ENCODE data around the gene PDLIM5.
A peak's percentile ranks its signal among the peaks of the same experiment; 100 is the strongest.

PDLIM5 gene

DNA sequence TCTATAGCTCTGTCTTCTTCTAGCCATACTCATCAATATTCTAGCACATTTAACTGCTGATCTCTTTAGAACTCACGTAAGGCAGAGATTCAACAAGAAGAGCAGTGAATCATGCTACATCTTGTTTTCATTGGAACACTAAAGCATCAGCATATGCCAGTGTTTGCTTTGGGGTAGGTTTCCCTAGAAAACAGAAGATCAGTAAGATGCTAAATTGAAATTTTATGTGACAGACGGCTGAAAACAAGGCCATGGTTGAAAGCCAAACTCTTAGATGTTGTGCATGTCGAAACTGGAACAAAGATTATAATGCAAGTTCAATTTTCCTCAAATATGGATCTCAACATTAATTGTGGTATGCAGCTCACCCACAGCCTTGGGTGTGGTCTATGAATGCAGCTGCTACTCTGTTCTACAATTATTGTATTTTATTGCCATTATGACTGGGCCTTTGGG lies 107.6 kb downstream of the PDLIM5 start:
- peak; percentile 16 for DNase-seq (ENCODE audit: low spot score)

DNA sequence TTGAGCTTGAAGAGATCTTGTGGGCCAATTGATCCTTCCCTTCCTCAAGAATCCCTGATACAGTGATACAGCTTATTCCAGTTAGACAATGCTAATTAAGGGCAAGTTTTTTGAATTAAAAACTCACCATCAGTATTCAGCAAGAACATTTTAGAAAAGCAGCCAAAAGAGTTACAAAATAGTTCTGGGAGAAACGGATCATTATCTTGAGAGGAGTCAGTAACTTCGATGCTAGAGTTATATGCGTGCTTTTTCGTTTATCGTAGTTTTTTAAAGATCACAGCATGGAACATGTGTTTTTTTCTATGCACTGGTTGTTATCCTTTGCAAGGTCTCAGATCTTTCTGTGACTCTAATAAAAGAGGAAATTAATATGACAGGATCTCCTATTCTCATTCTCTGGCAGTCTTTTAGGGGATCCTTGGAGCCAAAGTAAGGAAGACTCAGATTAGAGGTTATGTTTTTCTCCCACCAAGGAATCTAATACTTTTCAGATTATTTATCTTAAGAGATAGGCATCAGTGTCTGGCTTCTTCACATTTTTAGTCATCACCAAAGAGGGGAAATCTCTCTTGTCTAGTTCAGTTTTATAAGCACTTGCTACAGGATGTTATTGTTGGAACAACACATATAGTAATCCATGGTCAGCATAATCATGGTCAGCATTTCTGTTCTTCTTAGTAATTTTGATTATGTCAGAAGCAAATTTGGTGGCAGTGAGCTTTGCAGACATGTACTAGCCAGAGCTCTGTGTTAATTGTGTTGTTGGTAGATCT lies 109.7 kb downstream of the PDLIM5 start:
- DNase-seq (ENCODE audit: low spot score): no peak

DNA sequence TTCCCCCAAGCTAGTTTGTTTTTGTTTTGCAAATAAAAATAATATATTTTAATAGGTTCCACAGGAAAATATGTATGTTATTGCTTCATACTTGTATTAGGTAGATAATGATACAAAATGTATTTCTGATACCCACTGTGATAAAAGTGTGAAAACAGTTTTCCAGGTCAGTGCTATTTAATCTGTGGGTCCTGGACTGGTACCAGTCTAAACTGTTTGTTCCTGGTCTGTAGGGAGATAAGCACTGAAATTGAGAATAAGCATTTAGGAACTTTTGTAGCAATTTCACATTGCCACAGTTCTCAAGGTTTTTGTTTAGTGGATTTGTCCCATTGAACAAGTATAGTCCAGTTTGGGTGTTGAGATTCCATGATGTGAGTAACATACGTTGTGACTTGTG lies 110.5 kb downstream of the PDLIM5 start:
- no peak for DNase-seq (ENCODE audit: low spot score)

DNA sequence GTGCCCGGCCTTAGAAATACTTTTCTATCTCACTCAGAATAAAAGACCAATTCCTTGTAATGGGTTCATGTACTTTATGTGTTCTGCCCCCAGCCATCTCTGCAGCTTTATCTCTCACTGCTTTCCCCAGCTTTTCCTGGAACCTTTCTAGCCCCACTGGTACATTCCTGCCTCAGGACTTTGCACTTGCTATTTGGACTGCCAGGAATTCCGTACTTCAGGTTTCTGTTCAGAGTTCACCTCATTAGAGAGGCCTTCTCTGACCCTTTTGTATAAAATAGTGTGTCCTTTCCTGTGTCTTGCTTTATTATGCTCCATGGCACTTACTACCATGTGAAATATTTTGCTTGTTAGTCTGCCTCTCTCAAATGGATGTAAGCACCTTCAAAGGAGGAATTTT lies 112.5 kb downstream of the PDLIM5 start:
- DNase-seq (ENCODE audit: low spot score): no peak

DNA sequence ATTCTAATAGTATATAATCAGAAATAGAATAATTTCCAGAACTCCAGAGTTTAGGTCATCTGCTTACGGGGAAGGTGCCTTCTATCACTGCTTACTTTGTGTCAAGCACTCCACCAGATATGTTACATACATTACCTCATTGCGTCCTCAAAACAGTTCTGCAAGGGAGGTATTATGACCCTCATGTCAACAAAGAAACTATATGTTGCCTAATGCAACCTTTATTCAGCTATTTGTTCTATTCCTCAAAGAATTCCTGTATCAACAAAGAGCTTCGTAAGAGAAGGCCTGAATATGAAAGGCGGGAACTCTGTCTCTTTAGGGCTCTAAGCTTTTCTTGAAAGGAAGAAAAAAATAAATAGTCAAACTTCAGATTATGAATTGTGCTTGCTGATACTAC lies 114.7 kb downstream of the PDLIM5 start:
- no peak for DNase-seq (ENCODE audit: low spot score)

DNA sequence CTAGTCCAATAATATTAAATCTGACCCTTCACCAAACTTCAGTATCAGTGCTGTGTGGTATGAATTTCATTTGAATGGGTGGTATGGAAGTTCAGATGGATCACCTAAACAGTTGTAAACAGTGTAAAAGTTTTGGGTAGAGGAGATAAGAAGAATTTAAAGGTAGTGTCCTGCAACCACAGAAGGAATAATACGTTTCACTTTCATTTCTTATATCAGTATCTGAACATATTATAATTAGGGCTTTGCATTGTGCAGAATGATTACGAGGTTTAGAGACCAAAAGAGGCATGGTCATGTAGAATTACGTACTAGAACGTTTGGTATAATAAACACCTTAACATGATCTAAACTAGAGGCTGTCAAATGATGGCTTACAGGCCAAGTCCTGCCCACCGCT lies 116.1 kb downstream of the PDLIM5 start:
- no peak for DNase-seq (ENCODE audit: low spot score)

DNA sequence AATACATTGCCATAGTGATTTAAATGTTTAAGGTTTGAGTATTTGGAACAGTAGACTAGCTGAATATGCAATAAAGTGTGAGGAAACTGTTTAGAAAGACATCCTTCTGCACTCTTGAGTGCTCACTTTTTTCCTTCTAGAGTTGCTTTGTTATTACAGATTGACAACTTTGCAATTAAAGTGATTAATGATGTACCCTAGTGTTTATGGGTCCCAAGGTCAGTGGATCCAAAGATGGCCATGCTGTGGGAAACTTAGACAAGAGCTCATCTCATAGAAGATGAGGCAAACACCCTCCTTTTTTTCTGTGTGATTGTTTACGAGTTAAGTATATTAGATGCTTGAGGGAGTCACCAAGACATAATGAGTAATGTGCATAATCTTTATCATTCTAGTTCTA lies 118.8 kb downstream of the PDLIM5 start:
- no peak for DNase-seq (ENCODE audit: low spot score)

DNA sequence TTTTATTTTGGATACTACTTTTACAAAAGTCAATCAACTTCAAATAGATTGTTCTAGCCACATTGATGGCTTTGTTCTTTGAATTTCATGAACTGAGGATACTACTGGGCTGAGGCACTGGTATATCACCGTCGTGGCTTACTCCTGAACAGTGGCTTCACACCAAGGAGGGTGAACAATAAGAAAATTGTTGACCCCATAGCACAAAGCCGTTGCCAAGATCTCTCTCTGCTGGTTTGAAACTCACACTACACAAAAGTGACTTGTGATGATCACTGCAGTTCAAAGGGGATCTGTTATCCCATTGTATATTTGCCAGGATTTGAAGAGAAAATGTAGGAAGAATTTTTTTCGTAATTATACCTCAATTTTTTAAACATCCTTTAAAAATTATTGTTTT lies 119.6 kb downstream of the PDLIM5 start:
- peak; percentile 23 for DNase-seq (ENCODE audit: low spot score)

DNA sequence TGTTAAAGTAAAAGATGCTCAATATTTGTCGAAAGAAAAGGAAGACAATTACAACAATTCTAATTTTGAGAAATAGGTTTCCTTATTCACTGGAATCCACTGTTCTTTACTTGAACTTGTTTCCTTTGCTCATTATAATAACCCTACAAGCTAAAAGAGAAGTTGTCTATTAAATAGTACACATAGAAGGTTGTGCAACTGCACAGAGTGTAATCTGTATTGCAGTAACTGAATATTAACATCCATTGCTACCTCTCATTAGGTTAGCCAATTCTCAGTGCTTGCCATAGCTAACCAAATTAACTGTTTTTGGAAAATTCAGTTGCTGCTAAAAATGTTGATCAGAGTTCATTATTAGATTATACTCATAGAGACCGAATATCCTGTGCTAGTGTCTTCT lies 120.0 kb downstream of the PDLIM5 start:
- no peak for DNase-seq (ENCODE audit: low spot score)

DNA sequence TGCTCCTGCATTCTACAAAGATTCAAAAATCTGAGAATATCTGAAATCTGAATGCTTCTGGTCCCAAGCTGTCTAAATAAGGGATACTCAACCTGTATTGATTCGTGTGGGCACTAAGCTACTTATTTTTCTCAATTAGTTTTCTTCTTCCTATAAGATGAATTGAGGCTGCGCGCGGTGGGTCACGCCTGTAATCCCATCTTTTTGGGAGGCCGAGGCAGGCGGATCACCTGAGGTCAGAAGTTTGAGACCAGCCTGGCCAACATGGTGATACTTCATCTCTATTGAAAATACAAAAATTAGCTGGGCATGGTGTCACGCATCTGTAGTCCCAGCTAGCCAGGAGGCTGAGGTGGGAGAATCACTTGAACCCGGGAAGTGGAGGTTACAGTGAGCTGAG lies 122.3 kb downstream of the PDLIM5 start:
- DNase-seq (ENCODE audit: low spot score): no peak

DNA sequence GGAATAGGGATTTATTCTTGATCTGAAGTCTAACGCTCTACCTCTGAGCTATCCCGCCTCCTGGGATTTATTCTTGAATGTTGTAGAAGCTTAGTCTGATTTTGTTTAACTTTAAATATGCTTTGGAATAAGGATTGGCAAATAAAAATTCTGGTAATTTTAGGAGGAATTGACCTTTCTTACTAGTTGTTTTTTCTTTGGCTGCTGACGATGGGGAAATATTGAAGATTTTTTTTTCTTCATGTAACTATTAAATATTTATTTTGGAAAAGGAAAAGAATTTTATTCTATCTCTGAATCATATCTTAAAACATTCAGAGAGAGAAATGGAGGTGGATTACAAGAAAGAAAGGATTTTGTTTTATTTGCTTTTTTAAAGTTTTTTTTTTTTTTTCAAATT lies 122.9 kb downstream of the PDLIM5 start:
- no peak for DNase-seq (ENCODE audit: low spot score)

DNA sequence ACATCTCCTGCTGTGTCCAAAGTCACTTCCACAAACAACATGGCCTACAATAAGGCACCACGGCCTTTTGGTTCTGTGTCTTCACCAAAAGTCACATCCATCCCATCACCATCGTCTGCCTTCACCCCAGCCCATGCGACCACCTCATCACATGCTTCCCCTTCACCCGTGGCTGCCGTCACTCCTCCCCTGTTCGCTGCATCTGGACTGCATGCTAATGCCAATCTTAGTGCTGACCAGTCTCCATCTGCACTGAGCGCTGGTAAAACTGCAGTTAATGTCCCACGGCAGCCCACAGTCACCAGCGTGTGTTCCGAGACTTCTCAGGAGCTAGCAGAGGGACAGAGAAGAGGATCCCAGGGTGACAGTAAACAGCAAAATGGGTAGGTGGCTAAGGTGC lies 123.9 kb downstream of the PDLIM5 start:
- peak; percentile 17 for DNase-seq (ENCODE audit: low spot score)

DNA sequence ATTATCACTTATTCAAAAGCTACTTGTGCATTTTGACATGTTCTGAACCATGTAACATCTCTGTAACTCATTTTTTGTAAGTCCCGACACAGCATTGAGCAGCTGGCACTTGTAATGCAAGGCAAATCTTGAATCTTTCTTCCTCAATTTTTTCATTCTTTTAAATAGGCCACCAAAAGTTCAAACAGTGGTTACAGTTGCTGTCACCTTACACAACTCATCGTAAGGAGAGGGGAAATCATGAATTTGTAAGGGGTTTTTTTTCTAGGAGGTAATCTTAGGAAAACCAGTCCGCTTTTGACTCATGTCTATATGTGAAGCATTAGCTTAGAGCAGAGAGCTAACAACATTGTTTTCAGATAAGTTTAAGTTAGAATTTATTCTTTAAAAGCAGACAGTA lies 124.5 kb downstream of the PDLIM5 start:
- DNase-seq (ENCODE audit: low spot score): no peak

DNA sequence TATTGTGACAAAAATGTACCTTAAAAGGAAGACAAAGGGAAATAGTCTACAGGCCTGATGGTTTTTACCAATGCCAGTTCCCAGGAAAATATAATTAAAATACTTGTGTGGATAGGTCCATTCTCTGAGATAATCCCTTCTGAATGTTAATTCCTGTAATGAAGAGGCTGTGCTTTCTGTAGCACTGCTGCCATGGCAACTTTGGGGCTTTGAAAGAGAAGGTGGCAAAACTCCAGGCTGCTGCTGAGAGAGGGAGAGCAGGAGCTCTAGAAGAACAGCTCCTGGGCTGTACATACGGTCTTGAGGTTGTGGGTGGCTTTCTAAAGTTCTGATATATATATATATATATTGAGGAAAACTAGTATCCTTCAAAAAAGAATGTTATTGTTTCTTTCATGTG lies 125.4 kb downstream of the PDLIM5 start:
- DNase-seq (ENCODE audit: low spot score): peak; percentile 89

DNA sequence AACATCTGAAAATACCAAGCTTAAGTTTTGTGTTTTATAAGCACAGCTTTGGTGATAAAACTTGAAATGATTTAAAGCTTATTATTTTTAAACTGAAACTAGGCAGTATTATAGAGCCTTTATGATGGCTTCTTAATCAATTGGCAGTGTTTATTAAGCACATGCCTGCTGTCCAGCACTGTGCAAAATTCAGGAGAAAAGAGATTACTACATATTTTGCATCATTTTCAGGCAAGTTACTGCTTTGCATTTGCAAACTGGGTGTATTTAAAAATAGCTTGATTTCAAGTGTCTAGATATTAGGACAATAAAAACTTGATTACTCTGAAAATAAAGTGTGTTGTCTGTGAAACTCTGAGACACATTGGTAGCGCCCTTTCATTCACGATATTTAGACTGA lies 126.5 kb downstream of the PDLIM5 start:
- no peak for DNase-seq (ENCODE audit: low spot score)

DNA sequence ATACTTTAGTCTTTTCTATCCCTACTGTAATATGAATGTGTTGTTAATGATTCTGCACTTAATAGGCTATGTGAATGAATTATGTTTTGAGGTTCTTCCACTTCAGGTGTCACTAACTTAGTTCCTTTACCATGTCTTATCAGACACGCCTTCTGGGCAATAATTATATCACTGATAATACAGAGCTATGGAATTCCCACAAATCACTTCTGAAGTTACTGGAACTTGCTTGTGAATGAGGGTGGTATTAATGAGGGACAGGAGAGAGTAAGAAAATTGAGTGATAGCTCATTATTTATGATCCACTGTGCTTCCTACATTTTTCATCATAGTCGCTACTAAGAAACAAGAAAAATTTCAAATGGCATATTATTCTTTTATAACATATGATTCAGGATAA lies 130.0 kb downstream of the PDLIM5 start:
- no peak for DNase-seq (ENCODE audit: low spot score)

DNA sequence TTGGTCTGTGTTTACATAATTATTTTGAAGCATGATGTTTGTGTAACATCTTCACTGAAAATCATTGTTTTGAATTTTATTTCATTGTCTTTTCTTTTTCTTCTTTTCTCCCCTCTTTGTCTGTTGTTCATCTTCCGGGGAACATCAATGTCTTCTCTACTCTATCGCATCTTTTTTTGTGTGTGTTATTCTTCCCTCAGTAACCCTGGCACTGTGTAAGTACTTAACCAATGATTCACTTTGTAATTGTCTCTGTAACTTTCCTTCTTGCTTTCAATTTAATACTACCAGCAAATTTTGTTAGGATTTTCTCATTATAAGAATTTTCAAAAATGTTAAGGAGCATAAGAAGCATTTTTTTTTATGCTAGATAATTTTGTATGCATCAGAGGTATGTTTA lies 130.8 kb downstream of the PDLIM5 start:
- no peak for DNase-seq (ENCODE audit: low spot score)

DNA sequence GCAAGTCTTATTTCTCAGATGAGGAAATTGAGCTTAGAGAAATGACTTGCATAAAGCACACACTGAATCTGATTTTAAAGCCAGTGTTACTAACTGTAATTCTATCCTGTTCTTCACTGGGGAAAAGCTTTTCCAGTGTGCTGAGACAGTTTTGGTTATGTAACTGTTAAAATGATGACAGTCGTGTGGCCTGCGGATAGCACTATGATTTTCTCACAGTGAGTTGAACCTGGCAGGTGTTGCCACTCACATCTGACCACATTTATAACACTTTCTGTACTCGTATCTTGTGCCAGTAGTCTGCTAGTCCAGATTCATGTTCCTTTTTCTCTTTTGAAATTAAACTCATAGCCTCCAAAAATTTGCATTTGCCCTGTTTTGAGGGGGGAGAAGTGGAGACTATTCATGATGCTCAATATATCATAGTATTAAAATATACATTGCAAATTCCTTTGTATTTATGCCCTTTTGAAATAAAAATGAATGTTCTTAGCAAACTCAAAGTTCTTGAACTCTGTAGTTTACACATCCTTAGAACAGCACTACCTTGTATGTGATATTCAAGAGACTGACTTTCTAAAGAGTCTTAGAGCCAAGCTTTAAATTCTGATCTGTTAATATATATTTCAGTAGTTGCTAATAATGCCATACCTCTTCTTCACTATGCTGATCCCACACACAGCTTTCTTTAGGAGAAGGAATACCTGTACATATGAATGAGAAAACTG lies 132.3 kb downstream of the PDLIM5 start:
- no peak for DNase-seq (ENCODE audit: low spot score)

DNA sequence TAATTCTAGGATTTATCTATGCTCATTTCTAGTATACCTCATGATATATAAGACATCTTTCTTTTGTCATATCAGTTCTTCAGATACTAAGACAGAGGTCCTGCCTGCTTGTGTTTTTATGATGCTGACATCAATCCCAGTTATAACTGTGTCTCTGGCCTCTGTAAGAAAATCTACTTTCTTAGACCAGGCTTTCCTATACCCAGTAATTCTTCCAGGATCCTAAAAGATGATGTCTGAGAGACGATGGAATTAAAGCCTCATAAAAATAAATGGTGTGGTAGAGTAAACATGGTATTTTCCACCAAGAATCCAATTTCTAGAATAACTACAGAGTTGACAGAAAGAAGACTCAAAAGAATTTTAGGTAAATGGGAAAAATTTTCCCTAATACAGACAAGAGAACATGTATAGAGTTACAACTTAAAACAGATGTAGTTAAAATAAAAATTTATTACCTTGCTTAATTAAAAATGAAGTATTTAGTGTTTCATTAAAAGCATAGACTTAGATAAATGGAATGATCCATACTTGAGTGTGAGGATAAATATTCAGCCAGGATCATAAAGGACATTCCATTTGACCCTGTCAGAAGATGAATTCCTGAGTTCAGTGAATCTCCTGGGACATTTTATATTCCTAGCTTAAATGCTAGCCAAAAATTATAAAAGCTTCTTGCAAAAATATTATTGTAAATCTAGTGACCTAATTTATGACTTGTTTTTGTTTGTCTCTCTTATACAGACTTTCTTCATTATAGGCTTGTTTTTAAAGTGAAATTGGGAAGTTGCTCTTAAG lies 137.4 kb downstream of the PDLIM5 start:
- DNase-seq (ENCODE audit: low spot score): no peak

DNA sequence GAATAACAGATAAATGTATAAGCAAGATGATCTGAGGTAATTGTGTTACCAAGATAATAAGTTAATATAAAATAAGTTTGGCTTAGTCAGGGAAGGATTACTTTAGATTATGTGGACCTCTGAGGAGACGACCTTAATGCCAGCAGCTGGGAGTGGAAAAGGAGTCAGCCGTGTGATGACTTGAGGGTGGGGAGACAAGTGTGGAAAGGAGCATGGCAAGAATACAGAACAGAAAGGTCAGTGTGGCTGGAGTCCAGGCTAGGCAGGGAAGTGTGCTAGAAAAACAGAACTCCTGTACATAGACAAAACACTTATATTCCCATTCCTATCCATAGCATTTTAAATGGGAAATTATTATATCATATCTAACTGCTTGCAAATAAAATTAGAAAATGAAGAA lies 138.8 kb downstream of the PDLIM5 start:
- no peak for DNase-seq (ENCODE audit: low spot score)

DNA sequence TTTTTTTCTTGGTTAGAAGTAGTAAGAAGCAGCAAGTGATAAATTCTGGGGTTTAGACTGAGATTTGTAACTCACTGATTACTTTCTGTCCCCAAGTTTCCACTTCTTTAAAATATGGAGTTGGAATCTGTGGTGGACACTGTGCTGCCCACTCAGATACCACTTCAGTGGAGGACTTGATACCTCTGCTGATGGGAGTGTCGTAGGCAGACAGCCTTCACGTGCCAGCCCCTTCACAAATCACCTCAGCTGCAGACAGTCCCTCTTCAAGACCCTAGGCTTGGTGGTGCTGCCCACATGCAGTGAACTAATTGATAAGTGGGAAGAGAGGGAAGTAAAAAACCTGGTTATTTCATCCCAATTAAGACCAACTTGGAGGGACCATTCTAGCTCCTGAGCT lies 139.5 kb downstream of the PDLIM5 start:
- no peak for DNase-seq (ENCODE audit: low spot score)

DNA sequence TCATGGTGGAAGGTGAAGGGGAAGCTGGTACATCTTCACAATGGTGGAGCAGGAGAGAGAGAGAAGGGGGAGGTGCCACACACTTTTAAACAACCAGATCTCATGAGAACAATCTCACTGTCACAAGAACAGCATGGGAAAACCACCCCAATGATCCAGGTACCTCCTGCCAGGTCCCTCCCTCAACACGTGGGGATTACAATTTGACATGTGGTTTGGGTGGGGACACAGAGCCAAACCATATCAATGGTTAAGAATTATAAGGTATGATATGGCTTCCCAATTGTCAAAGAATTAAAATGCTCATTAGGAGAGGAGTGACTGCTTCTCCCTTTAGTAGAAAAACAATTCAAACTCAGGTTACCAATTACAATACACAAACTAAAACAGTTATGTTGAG lies 143.3 kb downstream of the PDLIM5 start:
- no peak for DNase-seq (ENCODE audit: low spot score)
